AG04450 (cell line): ENCODE measurements around the gene EEPD1. TPM values are rescaled to one million over a fixed set of nuclear protein-coding genes. Genes with fewer than 3 reads are reported as not detected.

Source experiments
- CTCF ChIA-PET: fragments of 300-600, 350-600 bp; formaldehyde crosslinking; extraction: SDS; loops from one replicate; lab custom pipeline; 2022; ENCODE audit warnings: antibody characterized with exemption, inconsistent platforms; lab: Charles Lee
- POLR2A ChIA-PET: fragments of 350-600 bp; formaldehyde crosslinking; extraction: SDS; loops from one replicate; lab custom pipeline; 2021; ENCODE audit warnings: antibody characterized with exemption, inconsistent platforms; lab: Yijun Ruan, JAX
- DNase-seq: peaks from one replicate; pipeline ENCODE4 v3.0.0-alpha.2; 2011; ENCODE audit warnings: low read depth, low spot score
- H3K27ac ChIP-seq: one replicate; pipeline ENCODE4 v1.5.1; 2012; ENCODE audit warnings: low read depth, low read length, control low read depth
- H3K27me3 ChIP-seq: one replicate; pipeline ENCODE4 v1.6.0; 2012; ENCODE audit warnings: low read length; ENCODE audit not compliant: control insufficient read depth, insufficient read depth
- H3K4me3 ChIP-seq: 2 replicates; pipeline ENCODE4 v1.5.1; 2011; ENCODE audit warnings: mild to moderate bottlenecking, low read depth, low read length, control low read depth
- H3K9me3 ChIP-seq: 2 replicates; pipeline ENCODE4 v1.5.1; 2012; ENCODE audit warnings: low read length; ENCODE audit not compliant: control insufficient read depth, insufficient read depth
- polyA plus RNA-seq: library from polyadenylated mRNA; depleted of rRNA; stranded (reverse); fragments of >200 nt; gene quantifications from 2 replicates; pipeline ENCODE4 v1.2.3, GENCODE V29; 2011
- TF ChIP-seq, protein P1 (sequence below): IDR thresholded peaks from 2 replicates; pipeline ENCODE4 v1.5.1; 2011; ENCODE audit warnings: low read depth, low read length, control low read depth, inconsistent platforms

The EEPD1 gene
- polyA plus RNA-seq, 1 experiment, result 21.1 TPM

DNA sequence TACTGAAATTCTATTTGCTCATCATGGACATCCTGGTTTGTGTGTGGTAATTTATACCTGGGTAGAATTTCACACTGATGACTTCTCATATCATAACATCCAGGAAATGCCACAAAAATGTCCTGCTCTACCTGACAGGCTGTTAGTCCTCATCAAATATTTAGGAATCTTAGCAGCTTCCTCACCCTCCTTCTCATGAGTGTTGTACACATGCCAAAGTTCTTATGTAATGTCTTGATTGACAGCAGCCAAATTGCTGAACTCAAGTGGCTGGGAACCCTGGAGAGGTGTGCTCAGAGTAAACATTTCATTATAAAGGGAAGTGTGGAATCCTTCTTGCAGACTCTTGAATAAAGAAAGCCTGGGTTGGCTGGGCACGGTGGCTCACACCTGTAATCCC lies 8.9 kb downstream of the EEPD1 start:
- Histone ChIP-seq H3K9me3 (no peaks in the 10 kb centered on the region), H3K27me3 (no peaks in the 10 kb centered on the region), H3K27ac (no peak overlapping the region), H3K4me3 (no peak overlapping the region)
- DNase-seq, result no peak
- POLR2A ChIA-PET, result no interaction called here
- TF ChIP-seq, protein P1, sequence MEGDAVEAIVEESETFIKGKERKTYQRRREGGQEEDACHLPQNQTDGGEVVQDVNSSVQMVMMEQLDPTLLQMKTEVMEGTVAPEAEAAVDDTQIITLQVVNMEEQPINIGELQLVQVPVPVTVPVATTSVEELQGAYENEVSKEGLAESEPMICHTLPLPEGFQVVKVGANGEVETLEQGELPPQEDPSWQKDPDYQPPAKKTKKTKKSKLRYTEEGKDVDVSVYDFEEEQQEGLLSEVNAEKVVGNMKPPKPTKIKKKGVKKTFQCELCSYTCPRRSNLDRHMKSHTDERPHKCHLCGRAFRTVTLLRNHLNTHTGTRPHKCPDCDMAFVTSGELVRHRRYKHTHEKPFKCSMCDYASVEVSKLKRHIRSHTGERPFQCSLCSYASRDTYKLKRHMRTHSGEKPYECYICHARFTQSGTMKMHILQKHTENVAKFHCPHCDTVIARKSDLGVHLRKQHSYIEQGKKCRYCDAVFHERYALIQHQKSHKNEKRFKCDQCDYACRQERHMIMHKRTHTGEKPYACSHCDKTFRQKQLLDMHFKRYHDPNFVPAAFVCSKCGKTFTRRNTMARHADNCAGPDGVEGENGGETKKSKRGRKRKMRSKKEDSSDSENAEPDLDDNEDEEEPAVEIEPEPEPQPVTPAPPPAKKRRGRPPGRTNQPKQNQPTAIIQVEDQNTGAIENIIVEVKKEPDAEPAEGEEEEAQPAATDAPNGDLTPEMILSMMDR, result no peak
- CTCF ChIA-PET, result no interaction called here

DNA sequence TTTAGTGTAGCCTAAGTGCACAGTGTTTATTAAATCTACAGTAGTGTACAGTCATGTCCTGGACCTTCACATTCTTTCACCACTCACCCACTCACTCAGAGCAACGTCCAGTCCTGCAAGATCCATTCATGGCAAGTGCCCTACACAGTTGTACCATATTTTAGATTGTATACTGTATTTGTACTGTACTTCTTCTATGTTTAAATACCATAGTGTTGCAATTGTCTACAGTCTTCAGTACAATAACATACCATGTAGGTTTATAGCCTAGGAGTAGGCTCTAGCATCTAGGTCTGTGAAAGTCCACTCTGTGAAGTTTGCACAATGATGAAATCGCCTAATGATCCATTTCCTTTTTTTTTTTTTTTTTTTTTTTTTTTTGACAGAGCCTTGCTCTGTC lies 12.0 kb downstream of the EEPD1 start:
- Histone ChIP-seq H3K27ac (no peak overlapping the region), H3K27me3 (no peaks in the 10 kb centered on the region), H3K9me3 (no peaks in the 10 kb centered on the region), H3K4me3 (no peak overlapping the region)
- POLR2A ChIA-PET, result no interaction called here
- CTCF ChIA-PET, result interaction anchor here (1.3 kb wide), 1 partner anchor 180 kb away, joined by 4 read pairs; no protein-coding TSS in a partner anchor
- peak; percentile 36 for DNase-seq
- TF ChIP-seq, protein P1, result no peak

GRCh38 chr7:36165802-36166201 lies 12.7 kb downstream of the EEPD1 start:
- Histone ChIP-seq H3K4me3 (no peak overlapping the region), H3K27me3 (no peaks in the 10 kb centered on the region), H3K9me3 (no peaks in the 10 kb centered on the region), H3K27ac (no peak overlapping the region)
- TF ChIP-seq, protein P1, result no peak
- no peak for DNase-seq
- ChIA-PET CTCF (no interaction called here), POLR2A (no interaction called here)

- TF ChIP-seq, protein P1, result no peak
- no peaks in the 10 kb centered on the region for H3K27me3 ChIP-seq
- H3K4me3 ChIP-seq, result no peak overlapping the region
- ChIA-PET CTCF (no interaction called here), POLR2A (no interaction called here)
- no peak for DNase-seq
- no peak overlapping the region for H3K27ac ChIP-seq
- H3K9me3 ChIP-seq, result no peaks in the 10 kb centered on the region
Observed at GRCh38 chr7:36167403-36168050, 14.5 kb downstream of the EEPD1 start.

GRCh38 chr7:36171503-36171902 lies 18.4 kb downstream of the EEPD1 start:
- H3K4me3 ChIP-seq, result no peak overlapping the region
- ChIA-PET POLR2A (no interaction called here), CTCF (no interaction called here)
- no peaks in the 10 kb centered on the region; the same call in 1 of the 2 replicates for H3K9me3 ChIP-seq
- TF ChIP-seq, protein P1, result no peak
- no peak overlapping the region for H3K27ac ChIP-seq
- no peaks in the 10 kb centered on the region for H3K27me3 ChIP-seq
- no peak for DNase-seq
